T-cell (primary cell): ENCODE results near the gene TYK2. TPM values are rescaled to one million over a fixed set of nuclear protein-coding genes. Genes with fewer than 3 reads are reported as not detected.
"Not testable (repeated sequence)": the region's sequence is repeated elsewhere in the genome, so short reads cannot be mapped to it uniquely, and the experiment has no call there.

Experiments
- ATAC-seq, 4 experiments: fragments of 200-7000 bp in 3 of 4; fragments of 150-1000 bp in 1 of 4; cut with Tn5 transposase; replicated peaks in 1 of 4; 1 replicate in 3 of 4; 2 replicates in 1 of 4; pipeline ENCODE4 v1.10.0; 2021; ENCODE audit warnings: moderate library complexity in 3 of 4, mild to moderate bottlenecking in 2 of 4, moderate number of reproducible peaks in 1 of 4
- CTCF ChIA-PET, 2 donors: fragments of 300-600 bp; sonication (Branson Sonifier 250); formaldehyde crosslinking; loops; one replicate each; lab custom pipeline; 2022; ENCODE audit warnings: antibody characterized with exemption in 2 of 2; lab: Charles Lee
- POLR2A ChIA-PET, 2 donors: fragments of 300-600 bp; sonication (Branson Sonifier 250); formaldehyde crosslinking; loops; one replicate each; lab custom pipeline; 2022; ENCODE audit warnings: antibody characterized with exemption in 2 of 2; lab: Charles Lee
- DNase-seq, 35 experiments: peaks; one replicate each; pipeline versions ENCODE4 v3.0.0 to v3.0.0-alpha.2; 2013 to 2023
- H3K27ac ChIP-seq: one replicate; pipeline ENCODE4 v1.5.1; 2013; ENCODE audit warnings: low read length
- H3K27me3 ChIP-seq, 2 experiments: replicated peaks in 1 of 2; 1 replicate in 1 of 2; 2 replicates in 1 of 2; pipeline versions ENCODE4 v1.6.1 to v1.7.0; 2013; ENCODE audit warnings: low read length in 1 of 2, mixed read lengths in 1 of 2; ENCODE audit not compliant: control insufficient read depth in 2 of 2, insufficient read depth in 2 of 2; ENCODE audit errors: extremely low read depth in 1 of 2
- H3K36me3 ChIP-seq, 2 donors: 1 replicate in 1 of 2; 2 replicates in 1 of 2; pipeline versions ENCODE4 v1.6.1 to v1.7.0; 2013; ENCODE audit warnings: low read length in 1 of 2; ENCODE audit not compliant: control insufficient read depth in 2 of 2, insufficient read depth in 1 of 2; ENCODE audit errors: extremely low read depth in 1 of 2
- H3K4me1 ChIP-seq, 2 experiments: 1 replicate in 1 of 2; 2 replicates in 1 of 2; pipeline versions ENCODE4 v1.6.1 to v1.7.0; 2013; ENCODE audit warnings: low read length in 2 of 2, mixed read lengths in 1 of 2; ENCODE audit not compliant: insufficient read depth in 2 of 2, control insufficient read depth in 1 of 2; ENCODE audit errors: extremely low read depth in 1 of 2
- H3K4me3 ChIP-seq, 2 donors: 1 replicate in 1 of 2; 2 replicates in 1 of 2; pipeline versions ENCODE4 v1.5.1 to v1.7.0; 2013; ENCODE audit warnings: mild to moderate bottlenecking in 2 of 2, low read length in 1 of 2, moderate library complexity in 1 of 2; ENCODE audit not compliant: control insufficient read depth in 1 of 2; ENCODE audit errors: extremely low read depth in 1 of 2
- H3K9me3 ChIP-seq: 2 replicates; pipeline ENCODE4 v1.7.0; 2013
- H3K27ac Mint-ChIP-seq, 2 donors: one replicate each; pipeline ENCODE4 v1.8.0; 2020 to 2021; ENCODE audit warnings: mild to moderate bottlenecking in 2 of 2, mixed read lengths in 2 of 2
- H3K27me3 Mint-ChIP-seq, 2 donors: one replicate each; pipeline ENCODE4 v1.8.0; 2021 to 2022; ENCODE audit warnings: mixed read lengths in 2 of 2
- H3K36me3 Mint-ChIP-seq: one replicate; pipeline ENCODE4 v1.8.0; 2021; ENCODE audit warnings: mixed read lengths
- H3K4me1 Mint-ChIP-seq, 3 donors: one replicate each; pipeline ENCODE4 v1.8.0; 2020 to 2022; ENCODE audit warnings: mixed read lengths in 3 of 3, mild to moderate bottlenecking in 1 of 3
- H3K4me3 Mint-ChIP-seq, 3 donors: one replicate each; pipeline ENCODE4 v1.8.0; 2020 to 2022; ENCODE audit warnings: mild to moderate bottlenecking in 3 of 3, mixed read lengths in 3 of 3, moderate library complexity in 3 of 3
- H3K9me3 Mint-ChIP-seq, 3 donors: one replicate each; pipeline ENCODE4 v1.8.0; 2020 to 2022; ENCODE audit warnings: mixed read lengths in 3 of 3
- WGBS: methylation state at CpG from one replicate; pipeline ENCODE4 v1.1.5; 2013; ENCODE audit warnings: missing lambda C conversion rate; ENCODE audit not compliant: insufficient coverage; 5-methylcytosine and 5-hydroxymethylcytosine counted together
- total RNA-seq, 35 experiments: library from RNA in 6 of 35; stranded (reverse) in 6 of 35; fragments of 120-200 nt in 1 of 35; gene quantifications; one replicate each; pipeline versions ENCODE4 v1.2.1 to v1.2.4 and lab custom pipeline; 2013 to 2026

TYK2 gene
- total RNA-seq, 5 donors from 2014 or later (not counting 1 experiment from before 2014, with no cell fraction given) = 277 to 346 (median 323) TPM

- WGBS = 2% methylated on average over 13 of the region's 14 CpGs
- ChIA-PET CTCF (no interaction called here), POLR2A (no interaction called here)
- DNase-seq (peak in 34 of 35 experiments; percentile 32 to 74 (median 48)), ATAC-seq (peak; percentile 93 to 96 (median 95))
- Mint-ChIP-seq H3K9me3 (no peaks in the 10 kb centered on the region), H3K4me3 (peak within 1 kb of the TSS; percentile 85 to 95 (median 95)), H3K27me3 (no peaks in the 10 kb centered on the region), H3K36me3 (no peaks in the 10 kb centered on the region), H3K27ac (peak within 1 kb of the TSS; percentile 97 to 98), H3K4me1 (peaks cover 29 to 35% (median 33%) of the 10 kb centered on the region in 3 donors)
- H3K4me1 ChIP-seq = peaks cover 7 to 57% of the 10 kb centered on the region in 2 experiments
- H3K27me3 ChIP-seq = no peaks in the 10 kb centered on the region
- H3K4me3 ChIP-seq = peak within 1 kb of the TSS; percentile 84 to 93
- no peaks in the 10 kb centered on the region for H3K9me3 ChIP-seq
- peak within 1 kb of the TSS; percentile 76 for H3K27ac ChIP-seq
- H3K36me3 ChIP-seq = peaks cover 19 to 21% of the 10 kb centered on the region in 2 donors
Observed at GRCh38 chr19:10339380-10339960, 40.9 kb downstream of the TYK2 start, which contains the start of gene ICAM3. Gene ICAM3 (minus strand): TSS chr19:10339624. CDS start chr19:10339614, 10 bp downstream.

GRCh38 chr19:10338940-10339339, 41.4 kb downstream of the TYK2 start:
- ATAC-seq = peak in 2 of 4 experiments; percentile 6 to 14
- peak overlapping the region; percentile 76 for H3K27ac ChIP-seq
- H3K4me1 Mint-ChIP-seq = peaks cover 29 to 39% (median 36%) of the 10 kb centered on the region in 3 donors
- peak overlapping the region; percentile 85 to 95 (median 95) for H3K4me3 Mint-ChIP-seq
- H3K4me3 ChIP-seq = peak overlapping the region; percentile 84 to 93
- no peaks in the 10 kb centered on the region for H3K27me3 Mint-ChIP-seq
- ChIA-PET CTCF (no interaction called here), POLR2A (no interaction called here)
- H3K9me3 Mint-ChIP-seq = no peaks in the 10 kb centered on the region
- peaks cover 24 to 25% of the 10 kb centered on the region in 2 donors for H3K36me3 ChIP-seq
- 12% methylated on average over 4 of the region's 6 CpGs for WGBS
- H3K9me3 ChIP-seq = no peaks in the 10 kb centered on the region
- peak overlapping the region; percentile 97 to 98 for H3K27ac Mint-ChIP-seq
- H3K4me1 ChIP-seq = peaks cover 7 to 63% of the 10 kb centered on the region in 2 experiments
- no peaks in the 10 kb centered on the region for H3K27me3 ChIP-seq
- DNase-seq = no peak
- peaks cover 3% of the 10 kb centered on the region for H3K36me3 Mint-ChIP-seq

GRCh38 chr19:10336725-10337124, 43.6 kb downstream of the TYK2 start:
- CTCF ChIA-PET, H3K27ac ChIP-seq, DNase-seq, POLR2A ChIA-PET, H3K9me3 ChIP-seq, H3K27me3 ChIP-seq, ATAC-seq, H3K4me3 ChIP-seq, H3K9me3 Mint-ChIP-seq, H3K36me3 Mint-ChIP-seq, H3K27me3 Mint-ChIP-seq: not testable (repeated sequence)
- 94% methylated on average over 4 of the region's 9 CpGs for WGBS
- H3K4me3 Mint-ChIP-seq = peak overlapping the region in 1 of 3 donors; percentile 85
- peaks cover 50 to 59% (median 53%) of the 10 kb centered on the region in 3 donors for H3K4me1 Mint-ChIP-seq
- peak overlapping the region in 1 of 2 donors; percentile 11 for H3K27ac Mint-ChIP-seq
- Histone ChIP-seq H3K4me1 (peaks cover 18 to 79% of the 10 kb centered on the region in 2 experiments), H3K36me3 (peaks cover 24 to 25% of the 10 kb centered on the region in 2 donors)

DNA sequence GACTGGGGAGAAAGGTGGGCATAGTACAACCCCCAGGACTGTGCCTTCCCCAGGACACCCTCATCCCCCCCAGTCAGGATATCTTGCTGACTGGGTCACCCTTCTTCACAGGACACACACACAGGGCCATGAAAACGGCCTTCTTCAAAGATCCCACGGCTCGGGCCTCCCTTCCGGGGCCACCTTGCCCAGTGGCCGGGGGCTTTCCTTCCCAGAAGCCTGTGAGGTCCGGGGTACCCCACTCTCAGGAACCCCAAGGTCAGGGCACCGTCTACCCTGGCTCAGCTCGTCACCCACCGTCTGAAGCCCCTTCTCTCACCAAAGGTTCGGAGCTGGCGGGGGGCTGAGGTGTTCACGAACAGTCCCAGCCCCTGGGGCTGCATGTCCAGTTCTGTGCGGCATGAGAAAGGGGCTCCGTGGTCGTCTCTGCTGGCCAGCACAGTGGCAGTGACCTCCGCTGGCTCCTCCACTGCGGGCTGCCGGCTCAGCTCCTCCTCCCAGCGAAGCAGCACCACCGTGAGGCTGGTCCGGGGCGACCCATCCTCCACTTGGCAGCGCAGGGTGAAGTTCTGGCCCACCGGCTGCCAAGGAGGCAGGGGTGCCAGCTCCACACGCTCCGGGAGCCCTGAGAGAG, 44.9 kb downstream of the TYK2 start:
- H3K4me3 Mint-ChIP-seq = peak overlapping the region in 1 of 3 donors; percentile 24
- no peak overlapping the region for H3K4me3 ChIP-seq
- 98% methylated on average over 14 of the region's 26 CpGs for WGBS
- H3K4me1 Mint-ChIP-seq = peaks cover 45 to 57% (median 51%) of the 10 kb centered on the region in 3 donors
- peaks cover 18 to 78% of the 10 kb centered on the region in 2 experiments for H3K4me1 ChIP-seq
- POLR2A ChIA-PET = no interaction called here
- H3K27ac Mint-ChIP-seq = no peak overlapping the region
- ATAC-seq (no peak), DNase-seq (no peak)
- H3K27ac ChIP-seq = no peak overlapping the region
- peaks cover 24 to 25% of the 10 kb centered on the region in 2 donors for H3K36me3 ChIP-seq
- peaks cover 7% of the 10 kb centered on the region for H3K36me3 Mint-ChIP-seq
- H3K27me3 ChIP-seq = no peaks in the 10 kb centered on the region
- no peaks in the 10 kb centered on the region for H3K9me3 ChIP-seq
- CTCF ChIA-PET = no interaction called here
- no peaks in the 10 kb centered on the region for H3K9me3 Mint-ChIP-seq
- H3K27me3 Mint-ChIP-seq = no peaks in the 10 kb centered on the region

DNA sequence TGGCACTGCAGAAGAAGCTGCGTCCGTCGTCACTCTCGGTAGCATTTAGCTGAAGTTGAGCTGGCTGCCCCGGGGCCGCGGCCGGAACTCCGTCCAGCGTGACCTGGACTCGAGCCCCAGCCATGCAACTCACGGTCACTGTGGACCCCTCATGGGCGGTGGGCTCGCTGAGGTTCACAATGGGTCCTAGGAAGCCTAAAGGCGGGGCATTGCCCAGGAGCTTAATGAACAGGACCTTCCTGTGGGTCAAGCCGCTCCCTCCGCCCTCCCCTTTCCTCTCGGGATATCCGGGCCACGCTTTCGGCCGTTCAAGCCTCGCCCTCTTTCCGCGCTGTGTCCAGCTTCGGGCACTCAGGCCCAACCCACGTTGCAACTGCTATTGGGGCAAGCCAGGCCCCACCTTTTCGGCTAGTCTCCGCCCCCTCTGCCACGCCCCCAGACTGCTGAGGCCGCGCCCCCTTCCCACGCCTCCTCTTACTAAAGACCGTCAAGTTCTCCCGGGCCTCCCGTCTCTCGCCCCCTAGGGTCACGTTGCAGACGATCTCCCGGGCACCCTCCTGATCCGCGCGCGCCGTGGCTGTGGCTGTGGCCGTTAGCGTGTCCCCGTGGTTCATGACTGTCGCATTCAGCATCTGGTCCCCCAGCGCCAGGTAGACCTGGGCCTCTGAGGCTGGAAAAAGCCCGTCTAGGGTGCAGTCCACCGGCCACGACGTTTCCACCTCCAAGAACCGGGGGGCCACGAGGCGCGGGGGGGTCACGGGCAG, 45.6 kb downstream of the TYK2 start:
- Mint-ChIP-seq H3K36me3 (peaks cover 11% of the 10 kb centered on the region), H3K4me1 (peaks cover 43 to 54% (median 52%) of the 10 kb centered on the region in 3 donors), H3K27ac (peak overlapping the region in 1 of 2 donors; percentile 34), H3K9me3 (no peaks in the 10 kb centered on the region), H3K4me3 (peak overlapping the region in 1 of 3 donors; percentile 93), H3K27me3 (no peaks in the 10 kb centered on the region)
- WGBS = 91% methylated on average over 46 of the region's 59 CpGs
- H3K27me3 ChIP-seq = no peaks in the 10 kb centered on the region
- ATAC-seq (no peak), DNase-seq (peak in 17 of 35 experiments; percentile 8 to 41 (median 22))
- H3K9me3 ChIP-seq = no peaks in the 10 kb centered on the region
- ChIA-PET POLR2A (no interaction called here), CTCF (interaction anchor here in 1 of 2 donors (1.9 kb wide), 1 partner anchor 76 kb away, joined by 5 read pairs; no protein-coding TSS in a partner anchor)
- H3K4me3 ChIP-seq = no peak overlapping the region
- H3K36me3 ChIP-seq = peaks cover 26 to 32% of the 10 kb centered on the region in 2 donors
- H3K4me1 ChIP-seq = peaks cover 18 to 71% of the 10 kb centered on the region in 2 experiments
- no peak overlapping the region for H3K27ac ChIP-seq
